ENCODE measurements around the gene NEURL2. TPM values are rescaled to one million over a fixed set of nuclear protein-coding genes. Genes with fewer than 3 reads are reported as not detected.

NEURL2 gene
- total and polyA plus RNA-seq, 2 experiments from 2014 or later = 4.6 to 10.9 TPM

- peak overlapping the region; percentile 12; the same call in 1 of the 2 replicates for H3K4me2 ChIP-seq
- peaks cover 11% of the 10 kb centered on the region for H3K36me3 ChIP-seq (ENCODE audit: insufficient read depth)
- H3K27me3 ChIP-seq (ENCODE audit: insufficient read depth) = no peaks in the 10 kb centered on the region
- Mint-ChIP-seq H3K4me1 (peaks cover 14% of the 10 kb centered on the region), H3K27me3 (ENCODE audit: insufficient read depth, low read depth, poor library complexity) (peaks cover 19% of the 10 kb centered on the region), H3K27ac (peak overlapping the region; percentile 19; the same call in 1 of the 2 replicates), H3K36me3 (ENCODE audit: low read depth) (peaks cover 52% of the 10 kb centered on the region), H3K9me3 (no peaks in the 10 kb centered on the region; the same call in 2 of the 3 replicates), H3K4me3 (peak overlapping the region; percentile 87)
- TF ChIP-seq EZH2 (IDR thresholded peaks at IDR 0.05; ENCODE audit: low read depth, unreplicated experiment) (no peak), ETS1 (IDR thresholded peaks at IDR 0.05) (no peak), ZNF114 (CRISPR knock-in tag; IDR thresholded peaks at IDR 0.05) (no peak)
- peaks cover 16% of the 10 kb centered on the region for H4K20me1 ChIP-seq (replicated peaks; ENCODE audit: insufficient read depth)
- H3K27ac ChIP-seq (ENCODE audit: low read depth) = no peak overlapping the region
- no peaks in the 10 kb centered on the region for H3K9me2 ChIP-seq (ENCODE audit: insufficient read depth)
- H2AFZ ChIP-seq = no peak overlapping the region
- H3K4me1 ChIP-seq (ENCODE audit: insufficient read depth) = peaks cover 7% of the 10 kb centered on the region; the same call in 1 of the 2 replicates
- DNase-seq (ENCODE audit: low spot score) = no peak
- ATAC-seq = no peak
- peaks cover 10% of the 10 kb centered on the region for H3K79me2 ChIP-seq (replicated peaks; ENCODE audit: insufficient read depth)
- H3K4me3 ChIP-seq = no peak overlapping the region
- peaks cover 11% of the 10 kb centered on the region; the same call in 1 of the 2 replicates for H3F3A ChIP-seq (replicated peaks; ENCODE audit: low read depth)
These were observed 19.0 kb upstream of the NEURL2 start for GRCh38 chr20:45909817-45910669.

GRCh38 chr20:45909336-45909808 lies 18.4 kb upstream of the NEURL2 start:
- DNase-seq (ENCODE audit: low spot score) (no peak), ATAC-seq (no peak)
- no peak for TF ChIP-seq EZH2phosphoT487 (IDR thresholded peaks at IDR 0.05; ENCODE audit: unreplicated experiment)
- TF ChIP-seq, protein P1, sequence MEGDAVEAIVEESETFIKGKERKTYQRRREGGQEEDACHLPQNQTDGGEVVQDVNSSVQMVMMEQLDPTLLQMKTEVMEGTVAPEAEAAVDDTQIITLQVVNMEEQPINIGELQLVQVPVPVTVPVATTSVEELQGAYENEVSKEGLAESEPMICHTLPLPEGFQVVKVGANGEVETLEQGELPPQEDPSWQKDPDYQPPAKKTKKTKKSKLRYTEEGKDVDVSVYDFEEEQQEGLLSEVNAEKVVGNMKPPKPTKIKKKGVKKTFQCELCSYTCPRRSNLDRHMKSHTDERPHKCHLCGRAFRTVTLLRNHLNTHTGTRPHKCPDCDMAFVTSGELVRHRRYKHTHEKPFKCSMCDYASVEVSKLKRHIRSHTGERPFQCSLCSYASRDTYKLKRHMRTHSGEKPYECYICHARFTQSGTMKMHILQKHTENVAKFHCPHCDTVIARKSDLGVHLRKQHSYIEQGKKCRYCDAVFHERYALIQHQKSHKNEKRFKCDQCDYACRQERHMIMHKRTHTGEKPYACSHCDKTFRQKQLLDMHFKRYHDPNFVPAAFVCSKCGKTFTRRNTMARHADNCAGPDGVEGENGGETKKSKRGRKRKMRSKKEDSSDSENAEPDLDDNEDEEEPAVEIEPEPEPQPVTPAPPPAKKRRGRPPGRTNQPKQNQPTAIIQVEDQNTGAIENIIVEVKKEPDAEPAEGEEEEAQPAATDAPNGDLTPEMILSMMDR (conservative IDR thresholded peaks at IDR 0.05; ENCODE audit: low read depth in 2 of 2) = no peak
- Mint-ChIP-seq H3K27ac (no peak overlapping the region), H3K4me1 (peaks cover 14% of the 10 kb centered on the region), H3K9me3 (no peaks in the 10 kb centered on the region; the same call in 2 of the 3 replicates), H3K4me3 (no peak overlapping the region), H3K27me3 (ENCODE audit: insufficient read depth, low read depth, poor library complexity) (peaks cover 25% of the 10 kb centered on the region), H3K36me3 (ENCODE audit: low read depth) (peaks cover 59% of the 10 kb centered on the region)
- Histone ChIP-seq H3K36me3 (ENCODE audit: insufficient read depth) (peaks cover 11% of the 10 kb centered on the region), H2AFZ (no peak overlapping the region), H3K27ac (ENCODE audit: low read depth) (no peak overlapping the region), H3F3A (replicated peaks; ENCODE audit: low read depth) (peaks cover 11% of the 10 kb centered on the region; the same call in 1 of the 2 replicates), H3K4me2 (no peak overlapping the region), H3K4me1 (ENCODE audit: insufficient read depth) (peaks cover 7% of the 10 kb centered on the region; the same call in 1 of the 2 replicates), H3K79me2 (replicated peaks; ENCODE audit: insufficient read depth) (peaks cover 10% of the 10 kb centered on the region), H4K20me1 (replicated peaks; ENCODE audit: insufficient read depth) (peaks cover 18% of the 10 kb centered on the region), H3K27me3 (ENCODE audit: insufficient read depth) (no peaks in the 10 kb centered on the region), H3K9me2 (ENCODE audit: insufficient read depth) (no peaks in the 10 kb centered on the region), H3K4me3 (no peak overlapping the region)

Data from GM23338 (cell line).